Measurements from ENCODE around the gene MEIKIN. TPM values are rescaled to one million over a fixed set of nuclear protein-coding genes. Genes with fewer than 3 reads are reported as not detected.
A peak's percentile ranks its signal among the peaks of the same experiment; 100 is the strongest.

MEIKIN gene
- total RNA-seq, 2 experiments from 2014 or later, result 0.55 to 1.2 TPM

- Mint-ChIP-seq H3K27ac (no peak overlapping the region), H3K27me3 (no peaks in the 10 kb centered on the region), H3K36me3 (peaks cover 41% of the 10 kb centered on the region), H3K4me1 (peaks cover 17% of the 10 kb centered on the region), H3K9me3 (peaks cover 13% of the 10 kb centered on the region), H3K4me3 (no peak overlapping the region)
- POLR2A ChIA-PET, result no interaction called here
- ATAC-seq (ENCODE audit: low read depth) (no peak), DNase-seq (no peak)
Observed at GRCh38 chr5:131759704-131760103, 185.8 kb downstream of the MEIKIN start.

DNA sequence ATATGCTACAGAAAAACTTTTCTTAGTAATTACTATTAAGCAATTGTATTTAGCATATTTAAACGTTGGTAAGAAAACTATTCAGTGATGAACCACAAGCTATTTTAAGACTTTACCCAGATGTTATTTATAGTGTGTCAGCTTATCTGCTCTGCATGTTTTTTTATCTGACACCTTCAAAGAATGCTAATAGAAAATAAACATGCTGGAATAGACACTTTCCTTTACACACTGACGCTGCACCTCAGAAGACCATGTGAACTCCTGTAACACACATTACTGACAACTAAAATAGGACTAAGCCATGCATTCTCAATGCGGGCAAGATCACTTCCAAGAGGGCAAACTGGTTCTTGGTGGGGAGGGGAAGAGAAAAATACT, 187.0 kb downstream of the MEIKIN start:
- H3K9me3 Mint-ChIP-seq, result peaks cover 11% of the 10 kb centered on the region
- H3K4me3 Mint-ChIP-seq, result no peak overlapping the region
- no peaks in the 10 kb centered on the region for H3K27me3 Mint-ChIP-seq
- H3K36me3 Mint-ChIP-seq, result peaks cover 33% of the 10 kb centered on the region
- H3K4me1 Mint-ChIP-seq, result peaks cover 19% of the 10 kb centered on the region
- no peak for ATAC-seq (ENCODE audit: low read depth)
- no peak for DNase-seq
- peak overlapping the region; percentile 2 for H3K27ac Mint-ChIP-seq
- POLR2A ChIA-PET, result no interaction called here

GRCh38 chr5:131757830-131758519, 187.5 kb downstream of the MEIKIN start:
- POLR2A ChIA-PET, result no interaction called here

More at GRCh38 chr5:131757830-131758519, 187.5 kb downstream of the MEIKIN start:
- Mint-ChIP-seq H3K27me3 (no peaks in the 10 kb centered on the region), H3K9me3 (peaks cover 13% of the 10 kb centered on the region), H3K4me1 (peaks cover 19% of the 10 kb centered on the region), H3K27ac (no peak overlapping the region), H3K4me3 (no peak overlapping the region), H3K36me3 (peaks cover 34% of the 10 kb centered on the region)
- no peak for DNase-seq
- no peak for ATAC-seq (ENCODE audit: low read depth)

Other genes with a start within 250 kb of the MEIKIN start
- 10 to 100 TPM; 30.6 to 31.7 TPM for gene FNIP1, start 148.6 kb downstream of the MEIKIN start, total RNA-seq
- gene ACSL6, start 66.0 kb upstream of the MEIKIN start, total RNA-seq, result 10 to 100 TPM; 31.5 to 34.6 TPM
- not detected for gene IL3, start 115.0 kb upstream of the MEIKIN start, total RNA-seq
- gene CSF2, start 128.1 kb upstream of the MEIKIN start, total RNA-seq, result 1 to 10 TPM; 1.1 to 1.4 TPM

All from activated naive CD8-positive, alpha-beta T cell treated with anti-CD3 and anti-CD28 coated beads, Interleukin-2, amount 10 ng/mL, durations not matched to agents 7 days and 5 days (primary cell).